GM21737 (cell line): ENCODE results near the gene USP17L20.
"Not testable (repeated sequence)": the region's sequence is repeated elsewhere in the genome, so short reads cannot be mapped to it uniquely, and the experiment has no call there.

ENCODE experiments used
- ATAC-seq: cut with Tn5 transposase; IDR thresholded peaks from one replicate; pipeline ENCODE4 v1.9.1; 2021; ENCODE audit warnings: mild to moderate bottlenecking, moderate library complexity; ENCODE audit not compliant: unreplicated experiment

USP17L20 gene, protein sequence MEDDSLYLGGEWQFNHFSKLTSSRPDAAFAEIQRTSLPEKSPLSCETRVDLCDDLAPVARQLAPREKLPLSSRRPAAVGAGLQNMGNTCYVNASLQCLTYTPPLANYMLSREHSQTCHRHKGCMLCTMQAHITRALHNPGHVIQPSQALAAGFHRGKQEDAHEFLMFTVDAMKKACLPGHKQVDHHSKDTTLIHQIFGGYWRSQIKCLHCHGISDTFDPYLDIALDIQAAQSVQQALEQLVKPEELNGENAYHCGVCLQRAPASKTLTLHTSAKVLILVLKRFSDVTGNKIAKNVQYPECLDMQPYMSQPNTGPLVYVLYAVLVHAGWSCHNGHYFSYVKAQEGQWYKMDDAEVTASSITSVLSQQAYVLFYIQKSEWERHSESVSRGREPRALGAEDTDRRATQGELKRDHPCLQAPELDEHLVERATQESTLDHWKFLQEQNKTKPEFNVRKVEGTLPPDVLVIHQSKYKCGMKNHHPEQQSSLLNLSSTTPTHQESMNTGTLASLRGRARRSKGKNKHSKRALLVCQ

GRCh38 chr4:9257824-9258223 is at the start of gene USP17L20:
TSS of gene USP17L20 (plus strand) at chr4:9258124. CDS start at chr4:9258124, 0 bp downstream.
- ATAC-seq: not testable (repeated sequence)

- not testable (repeated sequence) for ATAC-seq
These were observed 47.6 kb upstream of the USP17L20 start, which contains the start of gene USP17L10 for GRCh38 chr4:9210357-9210756. TSS of gene USP17L10 (plus strand) at chr4:9210657. CDS start at chr4:9210657, 0 bp downstream.

DNA sequence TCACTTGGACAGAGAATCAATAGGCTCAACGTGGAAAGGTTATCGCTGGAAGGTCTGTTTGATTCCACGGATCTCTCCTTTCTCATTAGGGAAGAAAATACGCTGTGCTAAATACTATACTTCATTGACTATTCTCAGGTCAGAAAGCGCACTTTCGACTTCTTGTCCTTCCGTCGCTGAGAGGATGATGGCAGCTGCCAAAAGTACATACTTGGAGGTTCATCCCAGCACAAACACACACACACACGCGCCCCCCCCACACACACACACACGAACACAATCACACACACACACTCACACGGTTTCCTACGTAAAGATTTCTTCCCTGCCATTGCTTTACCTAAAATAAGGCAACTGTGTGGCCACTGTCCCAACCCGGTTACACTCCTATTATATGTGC is 43.2 kb upstream of the USP17L20 start:
- ATAC-seq: not testable (repeated sequence)

DNA sequence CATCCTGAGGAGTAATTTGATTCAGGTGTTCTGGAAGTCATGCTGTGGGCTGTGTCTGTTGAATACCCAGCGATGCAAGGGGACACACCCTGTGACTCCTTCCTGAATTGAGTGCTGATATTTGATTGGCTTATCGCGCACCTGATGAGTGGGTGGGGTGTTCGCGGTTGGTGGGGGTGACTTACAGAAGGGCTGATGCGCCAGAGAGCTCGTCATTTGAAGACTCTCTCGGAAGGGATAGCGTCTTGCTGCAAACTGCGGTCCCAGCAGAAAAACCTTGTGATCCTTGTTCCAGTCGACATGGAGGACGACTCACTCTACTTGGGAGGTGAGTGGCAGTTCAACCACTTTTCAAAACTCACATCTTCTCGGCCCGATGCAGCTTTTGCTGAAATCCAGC is 42.8 kb upstream of the USP17L20 start, which contains the start of gene USP17L11:
Gene USP17L11, plus strand, starts transcription at position 301 of the 400 bp plus-strand sequence. Its CDS starts 0 bp downstream, at position 301.
- not testable (repeated sequence) for ATAC-seq

- ATAC-seq: not testable (repeated sequence)
These were observed 38.1 kb upstream of the USP17L20 start, which contains the start of gene USP17L12 for GRCh38 chr4:9219852-9220251. TSS of gene USP17L12 (plus strand) at chr4:9220152. CDS start at chr4:9220152, 0 bp downstream.

- ATAC-seq: not testable (repeated sequence)
These were observed 33.3 kb upstream of the USP17L20 start, which contains the start of gene USP17L13 for GRCh38 chr4:9224596-9224995. TSS of gene USP17L13 (plus strand) at chr4:9224896. CDS start at chr4:9224896, 0 bp downstream.

DNA sequence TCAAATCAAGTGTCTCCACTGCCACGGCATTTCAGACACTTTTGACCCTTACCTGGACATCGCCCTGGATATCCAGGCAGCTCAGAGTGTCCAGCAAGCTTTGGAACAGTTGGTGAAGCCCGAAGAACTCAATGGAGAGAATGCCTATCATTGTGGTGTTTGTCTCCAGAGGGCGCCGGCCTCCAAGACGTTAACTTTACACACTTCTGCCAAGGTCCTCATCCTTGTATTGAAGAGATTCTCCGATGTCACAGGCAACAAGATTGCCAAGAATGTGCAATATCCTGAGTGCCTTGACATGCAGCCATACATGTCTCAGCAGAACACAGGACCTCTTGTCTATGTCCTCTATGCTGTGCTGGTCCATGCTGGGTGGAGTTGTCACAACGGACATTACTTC is 27.7 kb upstream of the USP17L20 start:
- not testable (repeated sequence) for ATAC-seq

DNA sequence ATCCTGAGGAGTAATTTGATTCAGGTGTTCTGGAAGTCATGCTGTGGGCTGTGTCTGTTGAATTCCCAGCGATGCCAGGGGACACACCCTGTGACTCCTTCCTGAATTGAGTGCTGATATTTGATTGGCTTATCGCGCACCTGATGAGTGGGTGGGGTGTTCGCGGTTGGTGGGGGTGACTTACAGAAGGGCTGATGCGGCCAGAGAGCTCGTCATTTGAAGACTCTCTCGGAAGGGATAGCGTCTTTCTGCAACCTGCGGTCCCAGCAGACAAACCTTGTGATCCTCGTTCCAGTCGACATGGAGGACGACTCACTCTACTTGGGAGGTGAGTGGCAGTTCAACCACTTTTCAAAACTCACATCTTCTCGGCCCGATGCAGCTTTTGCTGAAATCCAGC is 23.8 kb upstream of the USP17L20 start, which contains the start of gene USP17L15:
Gene USP17L15, plus strand, starts transcription at position 301 of the 400 bp plus-strand sequence. Its CDS starts 0 bp downstream, at position 301.
- not testable (repeated sequence) for ATAC-seq

- ATAC-seq: not testable (repeated sequence)
These were observed 19.5 kb upstream of the USP17L20 start for GRCh38 chr4:9238461-9238860.

GRCh38 chr4:9243579-9243978 is 14.3 kb upstream of the USP17L20 start, which contains the start of gene USP17L17:
TSS of gene USP17L17 (plus strand) at chr4:9243879. CDS start at chr4:9243879, 0 bp downstream.
- not testable (repeated sequence) for ATAC-seq

DNA sequence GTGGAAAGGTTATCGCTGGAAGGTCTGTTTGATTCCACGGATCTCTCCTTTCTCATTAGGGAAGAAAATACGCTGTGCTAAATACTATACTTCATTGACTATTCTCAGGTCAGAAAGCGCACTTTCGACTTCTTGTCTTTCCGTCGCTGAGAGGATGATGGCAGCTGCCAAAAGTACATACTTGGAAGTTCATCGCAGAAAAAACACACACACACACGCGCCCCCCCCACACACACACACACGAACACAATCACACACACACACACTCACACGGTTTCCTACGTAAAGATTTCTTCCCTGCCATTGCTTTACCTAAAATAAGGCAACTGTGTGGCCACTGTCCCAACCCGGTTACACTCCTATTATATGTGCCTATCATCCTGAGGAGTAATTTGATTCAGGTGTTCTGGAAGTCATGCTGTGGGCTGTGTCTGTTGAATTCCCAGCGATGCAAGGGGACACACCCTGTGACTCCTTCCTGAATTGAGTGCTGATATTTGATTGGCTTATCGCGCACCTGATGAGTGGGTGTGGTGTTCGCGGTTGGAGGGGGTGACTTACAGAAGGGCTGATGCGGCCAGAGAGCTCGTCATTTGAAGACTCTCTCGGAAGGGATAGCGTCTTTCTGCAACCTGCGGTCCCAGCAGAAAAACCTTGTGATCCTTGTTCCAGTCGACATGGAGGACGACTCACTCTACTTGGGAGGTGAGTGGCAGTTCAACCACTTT is 9.8 kb upstream of the USP17L20 start, which contains the start of gene USP17L18:
Gene USP17L18, plus strand, starts transcription at position 678 of the 728 bp plus-strand sequence. Its CDS starts 0 bp downstream, at position 678.
- ATAC-seq: not testable (repeated sequence)

GRCh38 chr4:9253078-9253477 is 4.8 kb upstream of the USP17L20 start, which contains the start of gene USP17L19:
TSS of gene USP17L19 (plus strand) at chr4:9253378. CDS start at chr4:9253378, 0 bp downstream.
- ATAC-seq: not testable (repeated sequence)

- not testable (repeated sequence) for ATAC-seq
These were observed 4.6 kb downstream of the USP17L20 start, which contains the start of gene USP17L21 for GRCh38 chr4:9262572-9262971. TSS of gene USP17L21 (plus strand) at chr4:9262872. CDS start at chr4:9262872, 0 bp downstream.

GRCh38 chr4:9267319-9267718 is 9.4 kb downstream of the USP17L20 start, which contains the start of gene USP17L22:
TSS of gene USP17L22 (plus strand) at chr4:9267619. CDS start at chr4:9267619, 0 bp downstream.
- not testable (repeated sequence) for ATAC-seq

DNA sequence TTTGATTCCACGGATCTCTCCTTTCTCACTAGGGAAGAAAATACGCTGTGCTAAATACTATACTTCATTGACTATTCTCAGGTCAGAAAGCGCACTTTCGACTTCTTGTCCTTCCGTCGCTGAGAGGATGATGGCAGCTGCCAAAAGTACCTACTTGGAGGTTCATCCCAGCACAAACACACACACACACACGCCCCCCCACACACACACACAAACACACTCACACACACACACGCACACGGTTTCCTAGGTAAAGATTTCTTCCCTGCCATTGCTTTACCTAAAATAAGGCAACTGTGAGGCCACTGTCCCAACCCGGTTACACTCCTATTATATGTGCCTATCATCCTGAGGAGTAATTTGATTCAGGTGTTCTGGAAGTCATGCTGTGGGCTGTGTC is 13.8 kb downstream of the USP17L20 start:
- not testable (repeated sequence) for ATAC-seq
